Measurements from ENCODE around the gene IDNK.
A peak's percentile ranks its signal among the peaks of the same experiment; 100 is the strongest.

GRCh38 chr9:83583151-83584014, 39.6 kb upstream of the IDNK start:
- TF ChIP-seq CTCF (IDR thresholded peaks at IDR 0.05) (peak; percentile 32 to 92 (median 76)), POLR2A (IDR thresholded peaks at IDR 0.05) (no peak)
